ENCODE results near the gene ATF7IP2. TPM values are rescaled to one million over a fixed set of nuclear protein-coding genes. Genes with fewer than 3 reads are reported as not detected.
"Not testable (repeated sequence)": the region's sequence is repeated elsewhere in the genome, so short reads cannot be mapped to it uniquely, and the experiment has no call there.

The ATF7IP2 gene
- total RNA-seq, 2 experiments from 2014 or later: 82.9 to 86.9 TPM

DNA sequence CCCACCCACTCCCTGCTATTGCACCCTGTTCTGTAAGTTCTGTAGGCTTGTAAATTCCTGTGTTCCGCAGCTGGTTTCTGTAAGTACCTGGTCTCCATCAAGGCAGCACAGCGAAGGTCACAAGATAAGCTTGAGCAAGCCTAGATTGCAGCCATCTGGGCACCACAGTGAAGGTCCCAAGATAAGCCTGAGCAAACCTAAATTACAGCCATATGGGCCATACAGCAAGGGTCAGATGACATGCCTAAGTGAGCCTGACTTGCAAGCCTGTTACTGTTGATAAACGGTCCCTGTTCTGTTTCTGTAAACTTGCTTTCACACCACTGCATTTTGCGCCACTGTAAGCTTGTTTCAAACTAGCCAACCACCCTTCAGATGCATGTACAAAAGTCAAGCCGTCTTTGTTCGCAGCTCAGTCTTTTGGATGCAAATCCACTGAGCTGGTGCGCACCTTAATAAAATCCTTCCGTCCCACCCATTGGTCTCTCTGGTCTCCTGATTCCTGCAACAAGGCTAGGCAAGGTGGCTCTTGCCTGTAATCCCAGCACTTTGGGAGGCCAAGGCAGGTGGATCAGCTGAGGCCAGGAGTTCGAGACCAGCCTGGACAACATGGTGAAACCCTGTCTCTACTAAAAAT is 42.6 kb upstream of the ATF7IP2 start:
- CTCF ChIA-PET: no interaction called here
- Histone ChIP-seq H3K36me3 (ENCODE audit: insufficient read depth, low read length) (no peaks in the 10 kb centered on the region), H3K9me3 (ENCODE audit: control insufficient read depth in 1 of 2, insufficient read depth in 1 of 2, low read length in 2 of 2) (peaks cover 32 to 50% of the 10 kb centered on the region in 2 experiments), H3K4me1 (ENCODE audit: insufficient read depth, low read length) (peaks cover 3% of the 10 kb centered on the region), H3K27me3 (ENCODE audit: control insufficient read depth in 1 of 2, insufficient read depth in 2 of 2, low read length in 2 of 2) (no peaks in the 10 kb centered on the region), H3K27ac (ENCODE audit: low read depth in 1 of 2, low read length in 2 of 2) (no peak overlapping the region), H3K4me3 (ENCODE audit: low read length) (no peak overlapping the region)
- intact Hi-C loops (cut with DNase I, micrococcal nuclease): no loop called here
- POLR2A ChIA-PET: no interaction called here
- Mint-ChIP-seq H3K27me3 (no peaks in the 10 kb centered on the region), H3K4me3 (no peak overlapping the region), H3K27ac (no peak overlapping the region), H3K36me3 (ENCODE audit: low read depth) (peaks cover 26% of the 10 kb centered on the region), H3K9me3 (peaks cover 19% of the 10 kb centered on the region), H3K4me1 (ENCODE audit: low read depth) (peaks cover 3% of the 10 kb centered on the region)
- TF ChIP-seq, protein P1, sequence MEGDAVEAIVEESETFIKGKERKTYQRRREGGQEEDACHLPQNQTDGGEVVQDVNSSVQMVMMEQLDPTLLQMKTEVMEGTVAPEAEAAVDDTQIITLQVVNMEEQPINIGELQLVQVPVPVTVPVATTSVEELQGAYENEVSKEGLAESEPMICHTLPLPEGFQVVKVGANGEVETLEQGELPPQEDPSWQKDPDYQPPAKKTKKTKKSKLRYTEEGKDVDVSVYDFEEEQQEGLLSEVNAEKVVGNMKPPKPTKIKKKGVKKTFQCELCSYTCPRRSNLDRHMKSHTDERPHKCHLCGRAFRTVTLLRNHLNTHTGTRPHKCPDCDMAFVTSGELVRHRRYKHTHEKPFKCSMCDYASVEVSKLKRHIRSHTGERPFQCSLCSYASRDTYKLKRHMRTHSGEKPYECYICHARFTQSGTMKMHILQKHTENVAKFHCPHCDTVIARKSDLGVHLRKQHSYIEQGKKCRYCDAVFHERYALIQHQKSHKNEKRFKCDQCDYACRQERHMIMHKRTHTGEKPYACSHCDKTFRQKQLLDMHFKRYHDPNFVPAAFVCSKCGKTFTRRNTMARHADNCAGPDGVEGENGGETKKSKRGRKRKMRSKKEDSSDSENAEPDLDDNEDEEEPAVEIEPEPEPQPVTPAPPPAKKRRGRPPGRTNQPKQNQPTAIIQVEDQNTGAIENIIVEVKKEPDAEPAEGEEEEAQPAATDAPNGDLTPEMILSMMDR (IDR thresholded peaks at IDR 0.05): no peak
- DNase-seq: no peak
- no peak for ATAC-seq (ENCODE audit: poor library complexity)

DNA sequence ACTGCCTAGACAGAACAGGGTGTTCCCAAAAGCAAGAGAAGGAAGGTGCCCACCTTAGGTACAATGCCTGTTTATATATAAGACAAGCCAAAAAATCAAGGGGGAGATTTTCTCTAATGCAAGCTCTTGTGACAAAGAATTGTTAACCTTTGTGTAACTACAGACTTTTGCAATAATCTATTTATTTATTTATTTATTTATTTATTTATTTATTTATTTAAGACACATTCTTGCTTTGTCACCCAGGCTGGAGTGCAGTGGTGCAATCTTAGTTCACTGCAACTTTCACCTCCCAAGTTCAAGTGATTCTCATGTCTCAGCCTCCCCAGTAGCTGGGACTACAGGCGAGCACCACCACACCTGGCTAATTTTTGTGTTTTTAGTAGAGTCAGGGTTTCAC is 41.2 kb upstream of the ATF7IP2 start:
- H3K4me3 Mint-ChIP-seq; H3K36me3 ChIP-seq (ENCODE audit: insufficient read depth, low read length); H3K27me3 Mint-ChIP-seq; H3K27me3 ChIP-seq (ENCODE audit: control insufficient read depth in 1 of 2, insufficient read depth in 2 of 2, low read length in 2 of 2); ATAC-seq (ENCODE audit: poor library complexity); H3K4me1 Mint-ChIP-seq (ENCODE audit: low read depth); POLR2A ChIA-PET; CTCF ChIA-PET; H3K4me1 ChIP-seq (ENCODE audit: insufficient read depth, low read length); DNase-seq; H3K27ac Mint-ChIP-seq; H3K27ac ChIP-seq (ENCODE audit: low read depth in 1 of 2, low read length in 2 of 2); H3K4me3 ChIP-seq (ENCODE audit: low read length); intact Hi-C loops (cut with DNase I, micrococcal nuclease): not testable (repeated sequence)
- peaks cover 19% of the 10 kb centered on the region for H3K36me3 Mint-ChIP-seq (ENCODE audit: low read depth)
- peaks cover 24 to 42% of the 10 kb centered on the region in 2 experiments for H3K9me3 ChIP-seq (ENCODE audit: control insufficient read depth in 1 of 2, insufficient read depth in 1 of 2, low read length in 2 of 2)
- H3K9me3 Mint-ChIP-seq: peaks cover 19% of the 10 kb centered on the region

DNA sequence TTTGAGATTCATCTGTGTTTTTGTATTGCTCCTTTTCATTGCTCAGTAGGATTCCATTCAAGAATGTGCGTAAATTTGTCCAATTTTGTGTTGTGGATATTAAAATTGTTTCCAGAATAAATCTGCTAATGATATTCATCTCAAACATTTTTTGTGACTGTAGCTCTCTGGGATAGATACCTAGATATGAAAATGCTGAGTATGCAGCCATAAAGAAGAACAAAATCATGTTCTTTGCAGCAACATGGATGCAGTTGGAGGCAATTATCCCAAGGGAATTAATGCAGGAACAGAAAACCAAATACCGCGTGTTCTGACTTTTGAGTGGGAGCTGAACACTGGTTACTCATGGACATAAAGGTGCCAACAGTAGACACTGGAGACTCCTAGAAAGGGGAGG is 40.2 kb upstream of the ATF7IP2 start:
- POLR2A ChIA-PET: no interaction called here
- H3K4me3 Mint-ChIP-seq: no peak overlapping the region
- ATAC-seq (ENCODE audit: poor library complexity) (no peak), DNase-seq (no peak)
- H3K27me3 Mint-ChIP-seq: no peaks in the 10 kb centered on the region
- no peak overlapping the region for H3K4me3 ChIP-seq (ENCODE audit: low read length)
- H3K9me3 Mint-ChIP-seq: peaks cover 16% of the 10 kb centered on the region
- no peaks in the 10 kb centered on the region for H3K4me1 Mint-ChIP-seq (ENCODE audit: low read depth)
- no peaks in the 10 kb centered on the region for H3K27me3 ChIP-seq (ENCODE audit: control insufficient read depth in 1 of 2, insufficient read depth in 2 of 2, low read length in 2 of 2)
- H3K36me3 Mint-ChIP-seq (ENCODE audit: low read depth): peaks cover 18% of the 10 kb centered on the region
- CTCF ChIA-PET: no interaction called here
- H3K27ac ChIP-seq (ENCODE audit: low read depth in 1 of 2, low read length in 2 of 2): no peak overlapping the region
- no peaks in the 10 kb centered on the region for H3K36me3 ChIP-seq (ENCODE audit: insufficient read depth, low read length)
- intact Hi-C loops (cut with DNase I, micrococcal nuclease): no loop called here
- no peaks in the 10 kb centered on the region for H3K4me1 ChIP-seq (ENCODE audit: insufficient read depth, low read length)
- H3K27ac Mint-ChIP-seq: no peak overlapping the region
- TF ChIP-seq, protein P1 (IDR thresholded peaks at IDR 0.05): no peak
- peaks cover 20 to 35% of the 10 kb centered on the region in 2 experiments for H3K9me3 ChIP-seq (ENCODE audit: control insufficient read depth in 1 of 2, insufficient read depth in 1 of 2, low read length in 2 of 2)

DNA sequence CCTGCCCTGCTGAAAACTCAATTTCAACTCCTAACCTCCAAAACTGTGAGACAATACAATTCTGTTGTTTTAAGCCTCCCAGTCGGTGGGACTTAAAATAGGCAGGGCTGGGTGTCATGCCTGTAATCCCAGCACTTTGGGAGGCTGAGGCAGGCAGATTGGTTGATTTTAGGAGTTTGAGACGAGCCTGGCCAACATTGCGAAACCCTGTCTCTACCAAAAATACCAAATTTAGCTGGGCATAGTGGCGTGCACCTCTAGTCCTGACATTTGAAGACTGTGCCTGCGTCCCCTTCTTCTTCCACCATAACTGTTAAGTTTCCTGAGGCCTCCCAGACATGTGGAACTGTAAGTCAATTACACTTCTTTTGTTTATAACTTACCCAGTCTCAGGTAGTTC is 36.0 kb upstream of the ATF7IP2 start:
- Mint-ChIP-seq H3K27ac (no peak overlapping the region), H3K4me3 (no peak overlapping the region), H3K4me1 (ENCODE audit: low read depth) (no peaks in the 10 kb centered on the region), H3K36me3 (ENCODE audit: low read depth) (peaks cover 3% of the 10 kb centered on the region), H3K9me3 (peaks cover 5% of the 10 kb centered on the region), H3K27me3 (no peaks in the 10 kb centered on the region)
- H3K4me3 ChIP-seq (ENCODE audit: low read length): no peak overlapping the region
- no peaks in the 10 kb centered on the region for H3K27me3 ChIP-seq (ENCODE audit: control insufficient read depth in 1 of 2, insufficient read depth in 2 of 2, low read length in 2 of 2)
- ATAC-seq (ENCODE audit: poor library complexity) (no peak), DNase-seq (no peak)
- ChIA-PET POLR2A (no interaction called here), CTCF (no interaction called here)
- H3K9me3 ChIP-seq (ENCODE audit: control insufficient read depth in 1 of 2, insufficient read depth in 1 of 2, low read length in 2 of 2): peaks cover 0 to 6% of the 10 kb centered on the region in 2 experiments
- no peaks in the 10 kb centered on the region for H3K36me3 ChIP-seq (ENCODE audit: insufficient read depth, low read length)
- TF ChIP-seq, protein P1 (IDR thresholded peaks at IDR 0.05): no peak
- no peak overlapping the region for H3K27ac ChIP-seq (ENCODE audit: low read depth in 1 of 2, low read length in 2 of 2)
- intact Hi-C loops (cut with DNase I, micrococcal nuclease): no loop called here
- H3K4me1 ChIP-seq (ENCODE audit: insufficient read depth, low read length): no peaks in the 10 kb centered on the region
